ENCODE data around the gene KSR2. TPM values are rescaled to one million over a fixed set of nuclear protein-coding genes. Genes with fewer than 3 reads are reported as not detected.
"Not testable (repeated sequence)": the region's sequence is repeated elsewhere in the genome, so short reads cannot be mapped to it uniquely, and the experiment has no call there.

KSR2 gene
- polyA plus RNA-seq, 2 donors: 0.01 to 0.04 TPM

- no peak overlapping the region for H3K27ac ChIP-seq (ENCODE audit: low read depth in 2 of 2, low read length in 1 of 2)
- H3K36me3 ChIP-seq (ENCODE audit: control insufficient read depth in 2 of 2, insufficient read depth in 2 of 2, low read length in 1 of 2): no peaks in the 10 kb centered on the region
- no peaks in the 10 kb centered on the region for H3K27me3 ChIP-seq (ENCODE audit: control insufficient read depth in 1 of 2, insufficient read depth in 2 of 2, low read length in 2 of 2)
- H3K9me3 ChIP-seq (ENCODE audit: control insufficient read depth in 2 of 2, insufficient read depth in 1 of 2, low read depth in 1 of 2, low read length in 1 of 2): no peaks in the 10 kb centered on the region
- H3K4me3 ChIP-seq (ENCODE audit: low read depth in 1 of 2, low read length in 2 of 2): no peak overlapping the region
- WGBS, 2 donors: 85 to 91% methylated on average over 8 of the region's 8 CpGs
- no peaks in the 10 kb centered on the region for H3K4me1 ChIP-seq (ENCODE audit: control insufficient read depth in 2 of 2, insufficient read depth in 2 of 2, low read length in 1 of 2)
Observed at GRCh38 chr12:117901631-117902030, 67.2 kb downstream of the KSR2 start.

GRCh38 chr12:117900561-117900960 lies 68.2 kb downstream of the KSR2 start:
- Histone ChIP-seq H3K9me3 (ENCODE audit: control insufficient read depth in 2 of 2, insufficient read depth in 1 of 2, low read depth in 1 of 2, low read length in 1 of 2) (no peaks in the 10 kb centered on the region), H3K27me3 (ENCODE audit: control insufficient read depth in 1 of 2, insufficient read depth in 2 of 2, low read length in 2 of 2) (no peaks in the 10 kb centered on the region), H3K36me3 (ENCODE audit: control insufficient read depth in 2 of 2, insufficient read depth in 2 of 2, low read length in 1 of 2) (no peaks in the 10 kb centered on the region), H3K4me3 (ENCODE audit: low read depth in 1 of 2, low read length in 2 of 2) (no peak overlapping the region), H3K27ac (ENCODE audit: low read depth in 2 of 2, low read length in 1 of 2) (no peak overlapping the region), H3K4me1 (ENCODE audit: control insufficient read depth in 2 of 2, insufficient read depth in 2 of 2, low read length in 1 of 2) (no peaks in the 10 kb centered on the region)
- 74 to 89% methylated on average over 4 of the region's 4 CpGs for WGBS, 2 donors

- 63 to 71% methylated on average over 14 of the region's 14 CpGs for WGBS, 2 donors
- no peak overlapping the region for H3K27ac ChIP-seq (ENCODE audit: low read depth in 2 of 2, low read length in 1 of 2)
- no peaks in the 10 kb centered on the region for H3K9me3 ChIP-seq (ENCODE audit: control insufficient read depth in 2 of 2, insufficient read depth in 1 of 2, low read depth in 1 of 2, low read length in 1 of 2)
- H3K36me3 ChIP-seq (ENCODE audit: control insufficient read depth in 2 of 2, insufficient read depth in 2 of 2, low read length in 1 of 2): no peaks in the 10 kb centered on the region
- no peaks in the 10 kb centered on the region for H3K27me3 ChIP-seq (ENCODE audit: control insufficient read depth in 1 of 2, insufficient read depth in 2 of 2, low read length in 2 of 2)
- no peaks in the 10 kb centered on the region for H3K4me1 ChIP-seq (ENCODE audit: control insufficient read depth in 2 of 2, insufficient read depth in 2 of 2, low read length in 1 of 2)
- no peak overlapping the region for H3K4me3 ChIP-seq (ENCODE audit: low read depth in 1 of 2, low read length in 2 of 2)
Observed at GRCh38 chr12:117897372-117898161, 71.2 kb downstream of the KSR2 start.

GRCh38 chr12:117896009-117896408 lies 72.8 kb downstream of the KSR2 start:
- Histone ChIP-seq H3K36me3 (ENCODE audit: control insufficient read depth in 2 of 2, insufficient read depth in 2 of 2, low read length in 1 of 2) (no peaks in the 10 kb centered on the region), H3K4me3 (ENCODE audit: low read depth in 1 of 2, low read length in 2 of 2) (no peak overlapping the region), H3K9me3 (ENCODE audit: control insufficient read depth in 2 of 2, insufficient read depth in 1 of 2, low read depth in 1 of 2, low read length in 1 of 2) (no peaks in the 10 kb centered on the region), H3K4me1 (ENCODE audit: control insufficient read depth in 2 of 2, insufficient read depth in 2 of 2, low read length in 1 of 2) (no peaks in the 10 kb centered on the region), H3K27ac (ENCODE audit: low read depth in 2 of 2, low read length in 1 of 2) (no peak overlapping the region), H3K27me3 (ENCODE audit: control insufficient read depth in 1 of 2, insufficient read depth in 2 of 2, low read length in 2 of 2) (no peaks in the 10 kb centered on the region)
- 96 to 97% methylated on average over 1 of the region's 1 CpG for WGBS, 2 donors

GRCh38 chr12:117892441-117892840 lies 76.3 kb downstream of the KSR2 start:
- Histone ChIP-seq H3K36me3 (ENCODE audit: control insufficient read depth in 2 of 2, insufficient read depth in 2 of 2, low read length in 1 of 2) (no peaks in the 10 kb centered on the region), H3K4me1 (ENCODE audit: control insufficient read depth in 2 of 2, insufficient read depth in 2 of 2, low read length in 1 of 2) (no peaks in the 10 kb centered on the region), H3K9me3 (ENCODE audit: control insufficient read depth in 2 of 2, insufficient read depth in 1 of 2, low read depth in 1 of 2, low read length in 1 of 2) (no peaks in the 10 kb centered on the region), H3K27ac (ENCODE audit: low read depth in 2 of 2, low read length in 1 of 2) (no peak overlapping the region), H3K27me3 (ENCODE audit: control insufficient read depth in 1 of 2, insufficient read depth in 2 of 2, low read length in 2 of 2) (no peaks in the 10 kb centered on the region), H3K4me3 (ENCODE audit: low read depth in 1 of 2, low read length in 2 of 2) (no peak overlapping the region)

- H3K4me1 ChIP-seq (ENCODE audit: control insufficient read depth in 2 of 2, insufficient read depth in 2 of 2, low read length in 1 of 2); H3K27me3 ChIP-seq (ENCODE audit: control insufficient read depth in 1 of 2, insufficient read depth in 2 of 2, low read length in 2 of 2); H3K9me3 ChIP-seq (ENCODE audit: control insufficient read depth in 2 of 2, insufficient read depth in 1 of 2, low read depth in 1 of 2, low read length in 1 of 2); H3K4me3 ChIP-seq (ENCODE audit: low read depth in 1 of 2, low read length in 2 of 2); H3K27ac ChIP-seq (ENCODE audit: low read depth in 2 of 2, low read length in 1 of 2); H3K36me3 ChIP-seq (ENCODE audit: control insufficient read depth in 2 of 2, insufficient read depth in 2 of 2, low read length in 1 of 2): not testable (repeated sequence)
- WGBS, 2 donors: 87 to 89% methylated on average over 3 of the region's 3 CpGs
Observed at GRCh38 chr12:117891265-117891664, 77.5 kb downstream of the KSR2 start.

GRCh38 chr12:117890644-117891043 lies 78.1 kb downstream of the KSR2 start:
- H3K27me3 ChIP-seq (ENCODE audit: control insufficient read depth in 1 of 2, insufficient read depth in 2 of 2, low read length in 2 of 2): no peaks in the 10 kb centered on the region
- WGBS, 2 donors: 74 to 76% methylated on average over 2 of the region's 2 CpGs

GRCh38 chr12:117890137-117890536 lies 78.7 kb downstream of the KSR2 start:
- no peaks in the 10 kb centered on the region for H3K4me1 ChIP-seq (ENCODE audit: control insufficient read depth in 2 of 2, insufficient read depth in 2 of 2, low read length in 1 of 2)
- 87 to 93% methylated on average over 2 of the region's 2 CpGs for WGBS, 2 donors
- no peaks in the 10 kb centered on the region for H3K27me3 ChIP-seq (ENCODE audit: control insufficient read depth in 1 of 2, insufficient read depth in 2 of 2, low read length in 2 of 2)
- no peaks in the 10 kb centered on the region for H3K36me3 ChIP-seq (ENCODE audit: control insufficient read depth in 2 of 2, insufficient read depth in 2 of 2, low read length in 1 of 2)
- H3K4me3 ChIP-seq (ENCODE audit: low read depth in 1 of 2, low read length in 2 of 2): no peak overlapping the region
- no peak overlapping the region for H3K27ac ChIP-seq (ENCODE audit: low read depth in 2 of 2, low read length in 1 of 2)
- H3K9me3 ChIP-seq (ENCODE audit: control insufficient read depth in 2 of 2, insufficient read depth in 1 of 2, low read depth in 1 of 2, low read length in 1 of 2): no peaks in the 10 kb centered on the region

More at GRCh38 chr12:117890644-117891043, 78.1 kb downstream of the KSR2 start:
- Histone ChIP-seq H3K36me3 (ENCODE audit: control insufficient read depth in 2 of 2, insufficient read depth in 2 of 2, low read length in 1 of 2) (no peaks in the 10 kb centered on the region), H3K9me3 (ENCODE audit: control insufficient read depth in 2 of 2, insufficient read depth in 1 of 2, low read depth in 1 of 2, low read length in 1 of 2) (no peaks in the 10 kb centered on the region), H3K4me3 (ENCODE audit: low read depth in 1 of 2, low read length in 2 of 2) (no peak overlapping the region), H3K4me1 (ENCODE audit: control insufficient read depth in 2 of 2, insufficient read depth in 2 of 2, low read length in 1 of 2) (no peaks in the 10 kb centered on the region), H3K27ac (ENCODE audit: low read depth in 2 of 2, low read length in 1 of 2) (no peak overlapping the region)

- Histone ChIP-seq H3K4me3 (ENCODE audit: low read depth in 1 of 2, low read length in 2 of 2) (no peak overlapping the region), H3K9me3 (ENCODE audit: control insufficient read depth in 2 of 2, insufficient read depth in 1 of 2, low read depth in 1 of 2, low read length in 1 of 2) (no peaks in the 10 kb centered on the region), H3K4me1 (ENCODE audit: control insufficient read depth in 2 of 2, insufficient read depth in 2 of 2, low read length in 1 of 2) (no peaks in the 10 kb centered on the region), H3K27me3 (ENCODE audit: control insufficient read depth in 1 of 2, insufficient read depth in 2 of 2, low read length in 2 of 2) (no peaks in the 10 kb centered on the region), H3K27ac (ENCODE audit: low read depth in 2 of 2, low read length in 1 of 2) (no peak overlapping the region), H3K36me3 (ENCODE audit: control insufficient read depth in 2 of 2, insufficient read depth in 2 of 2, low read length in 1 of 2) (no peaks in the 10 kb centered on the region)
- WGBS, 2 donors: 71 to 78% methylated on average over 7 of the region's 7 CpGs
Observed at GRCh38 chr12:117889098-117889497, 79.7 kb downstream of the KSR2 start.

- no peaks in the 10 kb centered on the region for H3K9me3 ChIP-seq (ENCODE audit: control insufficient read depth in 2 of 2, insufficient read depth in 1 of 2, low read depth in 1 of 2, low read length in 1 of 2)
- no peaks in the 10 kb centered on the region for H3K4me1 ChIP-seq (ENCODE audit: control insufficient read depth in 2 of 2, insufficient read depth in 2 of 2, low read length in 1 of 2)
- no peak overlapping the region for H3K4me3 ChIP-seq (ENCODE audit: low read depth in 1 of 2, low read length in 2 of 2)
- H3K27me3 ChIP-seq (ENCODE audit: control insufficient read depth in 1 of 2, insufficient read depth in 2 of 2, low read length in 2 of 2): no peaks in the 10 kb centered on the region
- H3K27ac ChIP-seq (ENCODE audit: low read depth in 2 of 2, low read length in 1 of 2): no peak overlapping the region
- WGBS, 2 donors: 82 to 91% methylated on average over 3 of the region's 3 CpGs
- no peaks in the 10 kb centered on the region for H3K36me3 ChIP-seq (ENCODE audit: control insufficient read depth in 2 of 2, insufficient read depth in 2 of 2, low read length in 1 of 2)
Observed at GRCh38 chr12:117885211-117885610, 83.6 kb downstream of the KSR2 start.

Measured in esophagus (tissue), 2 donors.